ENCODE data around the gene KLK8. TPM values are rescaled to one million over a fixed set of nuclear protein-coding genes. Genes with fewer than 3 reads are reported as not detected.

The KLK8 gene
- total RNA-seq, 4 donors from 2014 or later = 19.7 to 126 (median 87.2) TPM

DNA sequence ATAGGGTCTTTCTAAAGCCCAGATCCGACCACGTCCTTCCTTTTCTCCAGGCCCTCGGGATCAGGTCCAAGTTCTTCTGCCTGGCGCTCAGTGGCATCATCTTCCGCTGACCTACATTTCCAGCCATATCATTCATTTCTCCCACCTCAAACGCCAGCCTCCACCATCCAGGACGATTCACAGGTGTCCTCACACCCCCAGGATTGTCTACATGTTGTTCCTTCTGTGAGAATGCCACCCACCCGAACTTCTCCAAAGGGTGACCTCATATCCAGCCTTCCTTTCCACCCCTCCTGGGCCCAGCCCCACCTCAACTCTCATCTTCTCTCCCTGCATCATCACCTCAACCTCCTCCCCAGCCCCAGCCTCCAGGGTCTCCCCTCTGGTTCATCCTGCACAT is 43.8 kb downstream of the KLK8 start:
- Histone ChIP-seq H3K4me1 (peaks cover 5% of the 10 kb centered on the region), H3K4me3 (no peak overlapping the region), H3K9me3 (no peaks in the 10 kb centered on the region), H3K27me3 (peaks cover 13% of the 10 kb centered on the region), H3K27ac (no peak overlapping the region), H3K36me3 (no peaks in the 10 kb centered on the region)
- TF ChIP-seq CTCF (IDR thresholded peaks at IDR 0.05) (no peak), POLR2AphosphoS5 (IDR thresholded peaks at IDR 0.05) (no peak), EP300 (IDR thresholded peaks at IDR 0.05) (no peak), POLR2A (IDR thresholded peaks at IDR 0.05) (no peak)
- 80% methylated on average over 8 of the region's 8 CpGs for WGBS
- DNase-seq (ENCODE audit: low spot score in 2 of 2) = no peak

- H3K4me1 ChIP-seq = peaks cover 8% of the 10 kb centered on the region
- WGBS = 7% methylated on average over 7 of the region's 7 CpGs
- peak within 1 kb of the TSS; percentile 31 for H3K4me3 ChIP-seq
- H3K36me3 ChIP-seq = no peaks in the 10 kb centered on the region
- no peak for DNase-seq (ENCODE audit: low spot score in 2 of 2)
- H3K9me3 ChIP-seq = no peaks in the 10 kb centered on the region
- peaks cover 18% of the 10 kb centered on the region for H3K27me3 ChIP-seq
- no peak within 1 kb of the TSS for H3K27ac ChIP-seq
- TF ChIP-seq CTCF (IDR thresholded peaks at IDR 0.05) (no peak), POLR2AphosphoS5 (IDR thresholded peaks at IDR 0.05) (no peak), POLR2A (IDR thresholded peaks at IDR 0.05) (no peak), EP300 (IDR thresholded peaks at IDR 0.05) (no peak)
These were observed 48.5 kb downstream of the KLK8 start, which contains the start of gene KLK5 for GRCh38 chr19:50952910-50953309. Gene KLK5, minus strand, starts transcription at chr19:50953038. Its CDS starts 381 bp downstream, at chr19:50952657.

DNA sequence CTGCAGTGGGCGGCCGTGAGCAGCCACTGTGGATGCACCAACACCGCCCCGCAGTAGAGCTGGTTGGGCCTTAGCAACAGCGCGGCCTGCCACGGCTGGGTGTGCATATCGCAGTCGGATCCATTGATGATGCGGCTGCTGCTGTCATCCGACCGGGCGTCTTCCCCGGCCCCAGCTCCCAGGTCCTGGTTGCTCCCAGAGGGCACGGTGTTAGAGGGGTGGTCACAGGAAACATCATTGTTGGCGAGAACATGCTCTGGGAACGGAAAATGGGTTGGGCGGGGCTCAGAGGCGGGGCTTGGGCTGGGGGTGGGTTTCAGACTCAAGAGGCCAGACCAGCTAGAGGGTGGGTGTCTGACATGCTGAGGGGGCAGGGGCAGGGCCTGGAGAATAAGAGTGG is 51.5 kb downstream of the KLK8 start:
- Histone ChIP-seq H3K9me3 (no peaks in the 10 kb centered on the region), H3K4me1 (peaks cover 8% of the 10 kb centered on the region), H3K27ac (no peak overlapping the region), H3K27me3 (peaks cover 12% of the 10 kb centered on the region), H3K36me3 (no peaks in the 10 kb centered on the region), H3K4me3 (no peak overlapping the region)
- DNase-seq (ENCODE audit: low spot score in 2 of 2) = no peak
- no peak for TF ChIP-seq CTCF (IDR thresholded peaks at IDR 0.05)
- TF ChIP-seq EP300 (IDR thresholded peaks at IDR 0.05) = no peak
- TF ChIP-seq POLR2A (IDR thresholded peaks at IDR 0.05) = no peak
- no peak for TF ChIP-seq POLR2AphosphoS5 (IDR thresholded peaks at IDR 0.05)
- WGBS = 54% methylated on average over 9 of the region's 19 CpGs

DNA sequence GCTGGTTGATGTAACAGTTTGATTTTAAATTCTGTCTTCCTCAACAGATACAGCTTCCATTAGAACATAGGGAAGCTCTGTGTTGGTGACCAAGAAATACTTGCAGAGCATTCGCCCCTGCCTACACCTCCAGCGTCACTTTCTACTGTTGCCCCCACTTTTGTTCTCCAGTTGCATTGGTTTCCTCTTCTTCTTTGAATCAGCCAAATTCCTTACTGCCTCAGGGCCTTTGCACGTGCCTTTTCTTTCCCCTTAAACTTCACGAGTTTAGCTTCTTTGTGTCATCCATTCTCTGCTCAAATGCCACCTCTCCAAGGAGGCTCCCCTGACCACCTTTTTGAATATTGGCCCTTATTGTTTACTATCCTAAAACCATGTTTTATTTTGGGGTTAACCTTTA is 54.3 kb downstream of the KLK8 start:
- 82% methylated on average over 4 of the region's 4 CpGs for WGBS
- H3K9me3 ChIP-seq = no peaks in the 10 kb centered on the region
- H3K4me3 ChIP-seq = no peak overlapping the region
- H3K27ac ChIP-seq = no peak overlapping the region
- TF ChIP-seq EP300 (IDR thresholded peaks at IDR 0.05) (no peak), POLR2AphosphoS5 (IDR thresholded peaks at IDR 0.05) (no peak), CTCF (IDR thresholded peaks at IDR 0.05) (no peak), POLR2A (IDR thresholded peaks at IDR 0.05) (no peak)
- H3K4me1 ChIP-seq = peaks cover 2% of the 10 kb centered on the region
- no peaks in the 10 kb centered on the region for H3K36me3 ChIP-seq
- DNase-seq (ENCODE audit: low spot score in 2 of 2) = no peak
- peaks cover 7% of the 10 kb centered on the region for H3K27me3 ChIP-seq

Other genes with a start within 250 kb of the KLK8 start
- gene GPR32, start 231.1 kb downstream of the KLK8 start, total RNA-seq = not detected
- gene ACP4, start 211.2 kb downstream of the KLK8 start, total RNA-seq = under 1 TPM in 2 of 4 donors, not detected in 2; 0.49 to 0.97 TPM
- 10 to 100 TPM; 34.3 to 58.3 (median 40.5) TPM for gene KLK1, start 177.8 kb downstream of the KLK8 start, total RNA-seq
- gene KLK15, start 168.0 kb downstream of the KLK8 start, total RNA-seq = not detected
- 1 to 10 TPM in 1 of 4 donors, under 1 TPM in 3; 0.24 to 1.9 (median 0.67) TPM for gene KLK3, start 146.7 kb downstream of the KLK8 start, total RNA-seq
- not detected for gene KLK2, start 128.2 kb downstream of the KLK8 start, total RNA-seq
- 1 to 10 TPM in 1 of 4 donors, under 1 TPM in 1, not detected in 2; 0.83 to 1.6 TPM for gene KLK4, start 90.2 kb downstream of the KLK8 start, total RNA-seq
- gene KLK5, start 48.6 kb downstream of the KLK8 start, total RNA-seq = 100 to 1,000 TPM in 3 of 4 donors, 10 to 100 TPM in 1; 40.3 to 299 (median 177) TPM
- gene KLK6, start 32.0 kb downstream of the KLK8 start, total RNA-seq = 10 to 100 TPM in 1 of 4 donors, 1 to 10 TPM in 2, not detected in 1; 5.4 to 56.9 (median 9.0) TPM
- 100 to 1,000 TPM in 3 of 4 donors, 10 to 100 TPM in 1; 48.3 to 418 (median 218) TPM for gene KLK7, start 17.7 kb downstream of the KLK8 start, total RNA-seq
- 10 to 100 TPM; 45.2 to 85.3 (median 53.9) TPM for gene KLK10, start 18.1 kb upstream of the KLK8 start, total RNA-seq
- gene KLK11, start 25.0 kb upstream of the KLK8 start, total RNA-seq = 100 to 1,000 TPM; 173 to 372 (median 269) TPM
- 1 to 10 TPM in 2 of 4 donors, not detected in 2; 2.6 to 5.0 TPM for gene KLK12, start 33.4 kb upstream of the KLK8 start, total RNA-seq
- 10 to 100 TPM in 3 of 4 donors, 1 to 10 TPM in 1; 6.6 to 23.5 (median 16.5) TPM for gene KLK13, start 63.5 kb upstream of the KLK8 start, total RNA-seq
- gene KLK14, start 81.3 kb upstream of the KLK8 start, total RNA-seq = 10 to 100 TPM in 1 of 4 donors, 1 to 10 TPM in 3; 3.8 to 22.8 (median 5.2) TPM
- 10 to 100 TPM in 3 of 4 donors, 1 to 10 TPM in 1; 7.7 to 14.6 (median 12.9) TPM for gene CTU1, start 106.8 kb upstream of the KLK8 start, total RNA-seq
- gene SIGLEC9, start 123.3 kb upstream of the KLK8 start, total RNA-seq = 1 to 10 TPM in 1 of 4 donors, under 1 TPM in 2, not detected in 1; 0.68 to 1.3 (median 0.83) TPM
- not detected for gene SIGLEC7, start 140.7 kb upstream of the KLK8 start, total RNA-seq
- 1 to 10 TPM in 3 of 4 donors, under 1 TPM in 1; 0.51 to 7.0 (median 2.4) TPM for gene CD33, start 223.5 kb upstream of the KLK8 start, total RNA-seq
- not detected for gene SIGLECL1, start 249.5 kb upstream of the KLK8 start, total RNA-seq

Measured in suprapubic skin (tissue), 4 donors.